Fibroblast of lung (primary cell): ENCODE measurements around the gene PTDSS2.

Experiments
- CTCF ChIP-seq, 2 donors: IDR thresholded peaks in 1 of 2; conservative IDR thresholded peaks in 1 of 2; 1 replicate in 1 of 2; 2 replicates in 1 of 2; pipeline ENCODE4 v1.5.1; 2011 to 2012; ENCODE audit warnings: low read length in 2 of 2, control low read depth in 1 of 2, inconsistent platforms in 1 of 2, low read depth in 1 of 2, mild to moderate bottlenecking in 1 of 2
- EZH2 ChIP-seq: IDR thresholded peaks from 2 replicates; pipeline ENCODE4 v1.5.1; 2012; ENCODE audit warnings: low read length, control low read depth, mild to moderate bottlenecking; ENCODE audit errors: missing control alignments

- no peak for TF ChIP-seq CTCF (conservative IDR thresholded peaks at IDR 0.05 in 1 of 2, IDR thresholded peaks at IDR 0.05 in 1 of 2; ENCODE audit: low read depth in 1 of 2, low read length in 2 of 2)
- no peak for TF ChIP-seq EZH2
Measured at GRCh38 chr11:419248-420005, 30.7 kb upstream of the PTDSS2 start.
